ENCODE results near the gene CYS1.

CYS1 gene

GRCh38 chr2:10056439-10056838, 23.8 kb downstream of the CYS1 start:
- DNase-seq (ENCODE audit: low spot score), result no peak
- ChIA-PET CTCF (interaction anchor here (0.7 to 2.5 kb wide), 4 partner anchors 8 to 274 kb away, joined by 3 to 13 read pairs (median 4); no protein-coding TSS in a partner anchor), POLR2A (ENCODE audit: low non-redundant PET) (no interaction called here)
- H3K27ac ChIP-seq, result peak overlapping the region; percentile 89
- TF ChIP-seq CTCF (conservative IDR thresholded peaks at IDR 0.05; ENCODE audit: low read depth), result no peak

- ChIA-PET CTCF (interaction anchor here (0.8 kb wide), 1 partner anchor 366 kb away, joined by 4 read pairs; no protein-coding TSS in a partner anchor), POLR2A (ENCODE audit: low non-redundant PET) (no interaction called here)
These were observed 25.2 kb downstream of the CYS1 start for GRCh38 chr2:10054976-10055375.

GRCh38 chr2:10054424-10054823, 25.8 kb downstream of the CYS1 start:
- CTCF ChIA-PET, result interaction anchor here (0.8 kb wide), 1 partner anchor 367 kb away, joined by 4 read pairs; no protein-coding TSS in a partner anchor
- H3K27ac ChIP-seq, result no peak overlapping the region
- DNase-seq (ENCODE audit: low spot score), result no peak
- no peak for TF ChIP-seq CTCF (conservative IDR thresholded peaks at IDR 0.05; ENCODE audit: low read depth)
- POLR2A ChIA-PET (ENCODE audit: low non-redundant PET), result no interaction called here

More at GRCh38 chr2:10054976-10055375, 25.2 kb downstream of the CYS1 start:
- no peak for DNase-seq (ENCODE audit: low spot score)
- TF ChIP-seq CTCF (conservative IDR thresholded peaks at IDR 0.05; ENCODE audit: low read depth), result no peak
- H3K27ac ChIP-seq, result no peak overlapping the region

- no peak for DNase-seq (ENCODE audit: low spot score)
- no peak for TF ChIP-seq CTCF (conservative IDR thresholded peaks at IDR 0.05; ENCODE audit: low read depth)
- CTCF ChIA-PET, result no interaction called here
- H3K27ac ChIP-seq, result no peak overlapping the region
- POLR2A ChIA-PET (ENCODE audit: low non-redundant PET), result no interaction called here
These were observed 26.9 kb downstream of the CYS1 start for GRCh38 chr2:10053351-10053750.

GRCh38 chr2:10052216-10052615, 28.0 kb downstream of the CYS1 start:
- TF ChIP-seq CTCF (conservative IDR thresholded peaks at IDR 0.05; ENCODE audit: low read depth), result no peak
- DNase-seq (ENCODE audit: low spot score), result no peak
- no peak overlapping the region for H3K27ac ChIP-seq
- ChIA-PET POLR2A (ENCODE audit: low non-redundant PET) (no interaction called here), CTCF (interaction anchor here (0.6 kb wide), 1 partner anchor 382 kb away, joined by 6 read pairs; no protein-coding TSS in a partner anchor)

GRCh38 chr2:10048501-10049171, 31.6 kb downstream of the CYS1 start:
- ChIA-PET CTCF (interaction anchor here (0.5 to 2.8 kb wide), 13 partner anchors 9 to 1163 kb away, joined by 3 to 13 read pairs (median 5); no protein-coding TSS in a partner anchor), POLR2A (ENCODE audit: low non-redundant PET) (no interaction called here)
- peak overlapping the region; percentile 96 for H3K27ac ChIP-seq
- peak; percentile 68 for TF ChIP-seq CTCF (conservative IDR thresholded peaks at IDR 0.05; ENCODE audit: low read depth)
- DNase-seq (ENCODE audit: low spot score), result peak; percentile 36
